A172 (cell line): ENCODE measurements around the gene GPR32. TPM values are rescaled to one million over a fixed set of nuclear protein-coding genes. Genes with fewer than 3 reads are reported as not detected.
"Not testable (repeated sequence)": the region's sequence is repeated elsewhere in the genome, so short reads cannot be mapped to it uniquely, and the experiment has no call there.

Experiments
- DNase-seq: peaks from one replicate; pipeline ENCODE4 v3.0.0-alpha.2; 2015; ENCODE audit warnings: low spot score
- total RNA-seq: library from RNA; depleted of rRNA; stranded (reverse); fragments of >200 nt; shearing (Covaris generic); gene quantifications from 2 replicates; pipeline ENCODE4 v1.2.3, GENCODE V29; 2014; rRNA removed

GPR32 gene
- total RNA-seq, 1 experiment from 2014 or later: not detected

DNA sequence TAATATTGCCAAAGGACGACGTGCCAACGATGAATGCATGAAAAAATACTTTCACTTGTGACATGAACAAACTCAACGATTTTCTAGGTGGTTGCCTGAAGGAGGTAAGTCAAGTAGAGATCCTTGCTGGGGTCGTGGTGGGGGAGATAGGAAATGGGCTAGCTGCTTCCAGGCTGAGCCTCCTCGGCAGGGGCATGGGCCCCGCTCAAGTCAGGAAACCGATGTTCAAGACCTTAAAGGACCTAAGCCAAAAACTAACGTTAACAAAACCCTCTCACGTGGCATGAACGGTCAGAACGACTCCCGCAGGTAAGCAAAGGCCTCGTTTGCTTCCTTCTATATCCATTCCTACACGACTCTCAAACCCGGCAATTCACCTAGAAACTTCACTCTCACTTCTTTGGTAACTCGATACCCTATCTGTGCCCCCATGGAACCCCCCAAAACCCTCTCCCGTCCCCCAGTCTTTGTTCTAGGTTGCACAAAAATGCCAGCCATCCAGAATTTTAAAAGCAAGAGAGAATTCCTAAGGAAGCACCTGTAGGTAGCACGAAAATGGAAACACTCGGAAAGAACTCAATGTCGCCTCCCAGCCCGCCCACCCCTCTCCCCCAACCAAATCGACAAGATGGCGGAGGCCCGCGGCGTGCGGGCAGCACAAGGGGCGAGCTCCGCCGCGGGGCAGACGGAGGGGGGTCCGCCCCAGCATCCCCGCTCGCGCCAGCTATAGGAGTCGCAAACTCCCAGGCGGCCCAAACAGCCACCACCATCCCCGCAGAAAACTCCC, 33.6 kb downstream of the GPR32 start:
- no peak for DNase-seq

DNA sequence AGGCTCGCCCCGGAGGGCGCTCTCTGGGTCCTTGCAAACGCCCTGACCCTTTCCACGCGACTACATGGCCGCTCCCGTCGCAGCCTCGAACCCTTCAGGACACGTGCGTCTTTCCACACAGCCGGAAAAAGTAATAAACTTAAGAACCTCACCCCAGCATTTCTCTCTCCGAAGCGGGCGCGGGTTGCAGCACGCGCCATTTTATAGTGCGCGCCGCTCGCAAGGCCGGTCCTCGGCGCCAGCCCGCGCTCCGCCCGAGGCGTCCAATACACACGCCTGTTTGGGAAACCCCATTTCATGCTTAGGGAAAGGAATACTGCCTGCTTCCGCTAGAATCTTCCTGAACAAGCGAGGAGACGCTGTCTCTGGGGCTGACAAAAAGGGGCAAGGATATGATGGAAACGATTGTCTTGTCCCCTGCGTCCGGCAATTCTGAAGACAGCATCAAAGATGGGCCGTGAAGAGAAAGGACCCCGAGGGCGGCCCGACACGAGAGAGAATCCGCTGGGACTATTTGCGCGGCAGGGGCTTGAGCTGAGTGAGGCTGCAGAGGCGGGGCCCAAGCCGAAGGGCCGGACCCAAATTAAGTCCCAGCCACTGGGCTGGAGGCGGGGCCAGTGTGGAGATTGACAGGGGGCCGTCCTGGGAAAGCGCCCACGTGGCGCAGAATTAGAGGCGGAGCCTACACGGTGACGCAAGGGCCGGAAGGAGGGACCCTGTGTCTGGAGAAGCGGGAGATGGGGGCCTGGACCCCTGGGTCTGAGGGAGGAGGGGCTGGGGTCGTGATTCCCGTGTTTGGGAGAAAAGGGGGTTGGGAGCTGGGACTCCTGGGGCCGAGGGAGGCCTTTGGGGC, 34.4 kb downstream of the GPR32 start:
- peak; percentile 98 for DNase-seq

DNA sequence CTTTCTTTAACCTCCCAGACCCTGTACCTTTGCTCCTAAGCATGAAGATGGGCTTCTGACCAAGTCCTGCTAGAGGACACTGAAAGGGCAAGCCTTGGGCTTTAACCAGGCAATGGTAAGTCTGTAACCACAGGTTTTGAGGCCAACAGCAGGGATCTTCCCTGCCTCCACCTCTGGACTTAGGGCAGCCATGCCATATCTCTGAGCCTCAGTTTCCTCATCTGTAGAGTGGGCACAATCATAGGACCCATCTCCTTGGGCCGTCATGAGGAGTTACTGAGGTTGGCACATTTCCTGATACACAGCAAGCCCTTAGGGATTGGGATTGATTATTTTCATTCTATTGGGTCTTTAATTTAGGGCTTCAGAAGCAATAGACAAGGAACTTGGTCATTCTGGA, 38.6 kb downstream of the GPR32 start:
- DNase-seq: no peak

DNA sequence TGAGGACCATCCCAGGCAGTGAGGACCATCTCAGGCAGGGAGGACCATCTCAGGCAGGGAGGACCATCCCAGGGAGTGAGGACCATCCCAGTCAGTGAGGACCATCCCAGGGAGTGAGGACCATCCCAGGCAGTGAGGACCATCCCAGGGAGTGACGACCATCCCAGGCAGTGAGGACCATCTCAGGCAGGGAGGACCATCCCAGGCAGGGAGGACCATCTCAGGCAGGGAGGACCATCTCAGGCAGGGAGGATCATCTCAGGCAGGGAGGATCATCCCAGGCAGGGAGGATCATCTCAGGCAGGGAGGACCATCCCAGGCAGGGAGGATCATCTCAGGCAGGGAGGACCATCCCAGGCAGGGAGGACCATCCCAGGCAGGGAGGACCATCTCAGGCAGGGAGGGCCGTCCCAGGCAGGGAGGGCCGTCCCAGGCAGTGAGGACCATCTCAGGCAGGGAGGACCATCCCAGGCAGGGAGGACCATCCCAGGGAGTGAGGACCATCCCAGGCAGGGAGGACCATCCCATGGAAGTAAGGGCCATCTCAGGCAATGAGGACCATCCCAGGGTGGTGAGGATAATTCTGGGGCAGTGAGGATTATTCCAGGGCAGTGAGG, 41.5 kb downstream of the GPR32 start:
- not testable (repeated sequence) for DNase-seq

DNA sequence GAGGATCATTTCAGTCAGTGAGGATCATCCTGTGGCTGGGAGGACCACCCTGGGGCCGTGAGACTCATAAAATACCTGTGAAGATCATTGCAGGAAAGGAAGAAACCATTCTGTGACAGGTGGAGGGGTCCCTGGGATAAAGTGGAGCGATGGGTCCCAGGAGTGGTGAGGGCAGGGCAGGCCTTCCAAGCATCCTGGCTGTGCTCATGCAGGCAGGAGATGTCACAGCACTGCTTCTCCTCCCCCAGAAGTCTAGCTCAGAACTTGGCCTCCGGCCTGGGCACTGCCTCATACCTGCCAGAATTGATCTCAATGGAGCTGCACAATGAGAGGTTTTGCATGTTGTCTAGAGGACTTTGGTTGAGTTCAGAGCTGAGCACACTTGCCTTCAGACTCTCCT, 42.2 kb downstream of the GPR32 start:
- no peak for DNase-seq

DNA sequence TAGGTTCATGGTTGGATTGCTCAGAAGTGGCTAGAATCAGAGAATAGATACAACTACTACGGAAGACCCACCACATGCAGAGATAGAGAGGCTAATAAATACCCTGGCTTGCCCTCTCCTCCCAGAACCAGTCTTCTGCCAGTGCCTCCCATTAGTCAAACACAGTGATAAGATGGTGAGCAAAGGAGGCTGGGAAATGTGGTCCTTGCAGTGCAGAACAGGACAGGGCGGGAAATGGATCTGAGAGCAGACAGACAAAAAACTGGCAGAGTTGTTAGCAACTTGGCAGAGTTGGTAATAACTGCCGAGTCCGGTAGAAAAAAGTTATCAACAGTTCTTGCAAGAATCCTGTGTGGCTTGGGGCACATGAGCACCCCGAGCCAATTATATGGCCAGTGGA, 44.6 kb downstream of the GPR32 start:
- DNase-seq: no peak

DNA sequence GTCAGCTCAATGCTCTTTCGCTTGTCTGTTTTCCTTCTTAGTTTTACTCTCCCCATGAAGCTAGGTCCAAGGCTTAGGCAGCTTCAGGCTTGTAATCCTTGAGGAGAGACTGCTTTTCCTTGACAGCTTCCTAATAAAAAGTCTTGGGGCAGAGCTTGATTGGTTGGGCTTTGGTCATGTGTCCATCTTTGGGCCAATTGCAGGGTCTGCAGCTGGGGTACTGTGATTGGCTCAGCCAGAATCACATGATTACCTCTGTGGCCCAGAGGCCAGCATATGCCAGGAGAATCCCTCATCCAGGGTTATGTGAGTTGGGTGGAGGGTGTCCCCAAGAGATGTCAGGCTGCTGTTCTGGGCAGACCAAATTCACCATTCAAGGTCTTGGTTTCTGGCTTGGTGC, 45.2 kb downstream of the GPR32 start:
- no peak for DNase-seq

DNA sequence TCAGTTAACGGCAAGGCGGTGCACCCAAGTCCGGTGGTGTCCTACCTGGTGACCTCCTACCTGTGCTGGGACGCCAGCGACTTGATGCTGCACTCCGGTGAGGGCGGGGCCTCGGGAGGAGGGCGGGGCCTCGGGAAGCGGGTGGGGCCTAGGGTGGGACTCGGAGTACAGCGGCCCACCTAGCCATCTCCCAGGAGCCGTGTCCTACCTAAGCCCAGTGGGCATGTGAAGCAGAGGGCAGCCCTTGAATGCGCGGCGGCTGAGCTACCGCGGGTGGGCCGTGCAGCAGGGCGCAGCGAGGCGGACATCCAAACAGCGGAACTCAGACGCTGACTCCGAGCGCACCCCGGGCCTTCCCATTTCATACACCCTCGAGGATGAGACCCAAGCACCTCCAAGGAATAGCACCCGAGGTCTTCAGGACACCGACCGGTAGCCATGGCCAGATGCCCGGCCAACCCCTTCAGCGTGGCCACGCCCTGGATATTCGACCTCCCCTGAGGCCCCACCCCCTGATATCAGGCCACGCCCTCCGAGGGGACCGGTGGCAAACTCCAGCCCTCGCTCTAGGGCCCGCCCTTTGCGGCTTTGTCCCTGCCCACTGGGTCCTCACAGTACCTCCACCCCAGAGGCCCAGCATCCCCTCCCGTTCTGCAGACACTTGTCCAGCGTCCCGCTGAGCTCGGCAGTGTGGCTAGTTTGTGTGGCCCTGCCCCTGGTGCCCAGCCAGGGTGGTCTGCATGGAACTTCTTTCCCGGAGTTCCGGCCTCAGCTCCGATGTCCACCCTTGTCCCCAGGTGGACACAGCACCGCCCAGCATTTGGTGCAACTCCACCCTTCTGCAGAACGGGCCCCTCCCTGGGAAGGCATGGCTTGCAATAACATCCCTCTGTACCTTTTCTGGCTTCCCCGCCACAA, 47.9 kb downstream of the GPR32 start:
- DNase-seq: no peak

DNA sequence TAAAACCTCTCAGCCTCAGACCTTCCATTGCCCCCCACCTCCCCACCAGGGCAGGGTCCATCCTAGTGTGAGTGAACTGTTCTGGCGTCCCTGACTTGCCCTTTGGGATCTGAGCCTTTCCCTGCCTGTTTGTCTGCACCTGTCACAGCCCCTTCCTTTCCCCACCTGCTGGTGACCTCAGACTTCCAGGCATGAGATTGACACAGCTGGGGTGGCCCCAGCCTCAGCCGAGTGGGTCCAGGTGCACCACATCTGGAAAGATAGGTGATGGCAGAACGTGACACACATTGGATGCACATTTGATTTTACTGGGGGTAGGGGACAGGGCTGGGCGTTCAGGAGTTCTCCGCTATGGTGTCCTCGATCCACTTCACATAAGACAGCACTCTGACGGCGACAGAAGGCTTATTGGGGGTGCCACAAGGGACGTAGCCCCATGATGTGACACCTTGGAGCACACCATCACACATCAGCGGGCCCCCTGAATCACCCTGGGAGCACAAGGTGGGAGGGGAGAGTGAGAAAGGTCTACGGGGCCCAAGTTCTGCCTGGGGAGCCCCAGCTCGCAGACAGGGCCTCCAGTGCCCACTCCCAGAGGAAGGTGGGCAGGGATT, 48.7 kb downstream of the GPR32 start:
- no peak for DNase-seq

DNA sequence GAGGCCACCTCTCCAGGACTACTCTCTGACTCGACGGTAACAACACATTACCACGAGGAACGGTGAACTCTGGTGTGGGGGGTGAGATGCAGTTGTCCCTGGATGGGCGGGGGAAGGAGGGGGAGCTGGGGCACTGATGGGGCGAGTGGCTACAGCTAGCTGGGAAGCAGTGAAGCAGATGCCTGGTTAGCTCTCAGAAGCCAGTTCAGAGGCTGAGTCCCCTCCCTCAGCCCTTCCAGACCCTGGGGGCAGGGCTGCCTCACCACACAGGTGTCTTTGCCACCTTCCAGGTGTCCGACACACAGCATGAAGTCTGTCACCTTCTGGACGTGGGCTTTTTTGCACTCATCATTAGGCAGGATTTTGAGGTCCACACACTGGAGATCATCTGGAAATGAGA, 49.4 kb downstream of the GPR32 start:
- no peak for DNase-seq

DNA sequence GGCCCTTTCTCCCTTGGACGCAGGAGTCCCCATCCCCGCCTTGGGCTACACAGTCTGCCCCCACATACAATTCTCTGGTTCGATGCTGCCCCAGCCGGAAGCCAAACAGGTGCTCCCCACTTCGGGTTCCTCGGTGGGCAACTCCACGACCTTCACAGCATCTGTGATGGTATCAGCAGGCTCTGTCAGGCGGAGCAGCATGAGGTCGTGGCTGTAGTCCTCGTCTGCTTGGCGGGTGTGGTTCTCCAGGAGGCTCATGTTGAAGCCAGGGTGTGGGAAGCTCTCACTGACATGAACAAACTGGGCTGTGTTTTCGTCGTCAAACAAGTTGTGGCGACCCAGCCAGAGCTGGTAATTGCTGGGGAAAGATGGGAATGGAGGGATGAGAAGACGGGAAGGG, 49.8 kb downstream of the GPR32 start:
- no peak for DNase-seq

DNA sequence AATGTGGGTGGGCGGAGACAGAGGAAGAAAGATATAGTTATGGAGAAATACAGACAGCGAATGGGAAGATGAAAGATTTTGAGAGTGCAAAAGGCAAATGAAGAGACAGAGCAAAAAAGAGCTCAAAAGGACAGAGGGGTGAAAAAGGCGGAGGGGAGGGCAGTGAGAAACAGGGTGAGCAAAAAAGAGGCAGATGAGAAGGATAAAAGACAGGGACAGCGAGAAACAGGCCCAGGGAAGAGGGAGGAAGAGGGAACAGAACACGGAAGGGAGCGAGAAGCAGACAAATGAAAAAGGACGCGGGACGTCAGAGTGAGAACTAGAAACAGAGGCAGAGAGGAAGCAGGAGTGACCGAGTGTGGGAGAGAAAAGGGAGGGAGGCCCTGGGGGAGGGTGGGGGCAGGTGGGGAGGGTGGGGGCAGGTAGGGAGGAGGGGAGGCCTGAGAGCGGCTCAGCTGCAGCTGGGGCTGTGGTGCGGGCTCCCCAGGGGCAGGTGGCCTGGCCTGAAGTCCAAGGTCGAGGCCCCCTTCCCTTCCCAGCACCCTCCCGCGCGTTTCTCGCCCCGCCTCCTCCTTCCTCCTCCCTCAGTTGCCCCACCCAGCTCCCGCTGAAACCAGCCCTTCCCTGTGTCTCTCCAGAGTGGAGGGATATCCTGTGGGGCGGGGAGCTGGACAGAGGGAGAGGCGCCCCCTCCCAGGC, 50.4 kb downstream of the GPR32 start:
- DNase-seq: no peak

DNA sequence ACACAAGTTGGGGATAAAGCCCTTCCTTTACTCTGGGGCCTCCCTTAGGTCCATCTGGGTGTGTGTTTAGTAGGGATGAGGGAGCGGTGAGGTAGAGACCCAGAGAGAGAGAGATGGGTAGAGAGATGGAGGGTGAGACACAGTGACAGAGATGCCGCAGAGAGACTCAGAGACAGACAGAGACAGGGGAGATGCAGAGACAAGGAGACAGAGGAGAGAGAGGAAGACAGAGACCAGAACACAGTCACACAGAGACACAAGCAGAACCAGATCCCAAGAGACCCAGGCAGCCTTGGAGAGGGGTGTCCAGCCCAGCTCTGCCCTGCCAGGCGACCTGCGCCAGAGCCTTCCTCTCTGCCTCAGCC, 51.0 kb downstream of the GPR32 start:
- no peak for DNase-seq

Other genes starting within 250 kb of the GPR32 start
- 12.3 and 13.5 TPM in 2 replicates for gene LRRC4B, start 202.0 kb upstream of the GPR32 start, total RNA-seq
- 1.9 and 2.2 TPM in 2 replicates for gene SYT3, start 130.6 kb upstream of the GPR32 start, total RNA-seq
- 2.1 TPM in 1 of 2 replicates, not detected in the other for gene C19orf81, start 121.0 kb upstream of the GPR32 start, total RNA-seq
- gene SHANK1, start 50.7 kb upstream of the GPR32 start, total RNA-seq: 0.40 and 0.48 TPM in 2 replicates
- gene CLEC11A, start 47.1 kb upstream of the GPR32 start, total RNA-seq: 4.8 and 7.9 TPM in 2 replicates
- not detected in 2 replicates for gene ACP4, start 20.0 kb downstream of the GPR32 start, total RNA-seq
- not detected in 2 replicates for gene KLK1, start 53.3 kb downstream of the GPR32 start, total RNA-seq
- not detected in 2 replicates for gene KLK15, start 63.1 kb downstream of the GPR32 start, total RNA-seq
- not detected in 2 replicates for gene KLK3, start 84.5 kb downstream of the GPR32 start, total RNA-seq
- not detected in 2 replicates for gene KLK2, start 103.0 kb downstream of the GPR32 start, total RNA-seq
- not detected in 2 replicates for gene KLK4, start 140.9 kb downstream of the GPR32 start, total RNA-seq
- gene KLK5, start 182.6 kb downstream of the GPR32 start, total RNA-seq: not detected in 2 replicates
- 0.07 and 0.12 TPM in 2 replicates for gene KLK6, start 199.1 kb downstream of the GPR32 start, total RNA-seq
- not detected in 2 replicates for gene KLK7, start 213.5 kb downstream of the GPR32 start, total RNA-seq
- gene KLK8, start 231.1 kb downstream of the GPR32 start, total RNA-seq: not detected in 2 replicates
- gene KLK10, start 249.2 kb downstream of the GPR32 start, total RNA-seq: not detected in 2 replicates